ENCODE measurements around the gene PLA2G4B. TPM values are rescaled to one million over a fixed set of nuclear protein-coding genes. Genes with fewer than 3 reads are reported as not detected.

Gene PLA2G4B
- total RNA-seq, 4 donors from 2014 or later: 1.1 to 5.3 (median 2.0) TPM; not detected in 1

- TF ChIP-seq CTCF (IDR thresholded peaks at IDR 0.05; ENCODE audit: low read depth): no peak
Observed at GRCh38 chr15:41857316-41857715, 18.7 kb downstream of the PLA2G4B start.

GRCh38 chr15:41858756-41859155 lies 20.1 kb downstream of the PLA2G4B start:
- TF ChIP-seq CTCF (IDR thresholded peaks at IDR 0.05; ENCODE audit: low read depth): no peak

GRCh38 chr15:41860049-41860828 lies 21.6 kb downstream of the PLA2G4B start:
- TF ChIP-seq CTCF (IDR thresholded peaks at IDR 0.05; ENCODE audit: low read depth): no peak

- TF ChIP-seq CTCF (IDR thresholded peaks at IDR 0.05; ENCODE audit: low read depth): no peak
Observed at GRCh38 chr15:41861736-41862356, 23.2 kb downstream of the PLA2G4B start.

GRCh38 chr15:41862515-41863116 lies 24.0 kb downstream of the PLA2G4B start:
- TF ChIP-seq CTCF (IDR thresholded peaks at IDR 0.05; ENCODE audit: low read depth): no peak

GRCh38 chr15:41865490-41866055 lies 26.9 kb downstream of the PLA2G4B start:
- TF ChIP-seq CTCF (IDR thresholded peaks at IDR 0.05; ENCODE audit: low read depth): no peak

- TF ChIP-seq CTCF (IDR thresholded peaks at IDR 0.05; ENCODE audit: low read depth): no peak
Observed at GRCh38 chr15:41866263-41866703, 27.6 kb downstream of the PLA2G4B start.

Measured in subcutaneous adipose tissue (tissue), 4 donors.